Measurements from ENCODE around the gene GPRASP3.

- TF ChIP-seq CTCF (IDR thresholded peaks at IDR 0.05; ENCODE audit: low read depth, low read length, poor library complexity, severe bottlenecking) = no peak
- TF ChIP-seq EZH2phosphoT487 (IDR thresholded peaks at IDR 0.05; ENCODE audit: borderline replicate concordance, low read length) = no peak
Measured at GRCh38 chrX:102715967-102716366, 4.6 kb upstream of the GPRASP3 start.
